AG04450 (cell line): ENCODE data around the gene SLC2A4. TPM values are rescaled to one million over a fixed set of nuclear protein-coding genes. Genes with fewer than 3 reads are reported as not detected.

Experiments used
- CTCF ChIA-PET: fragments of 300-600, 350-600 bp; formaldehyde crosslinking; extraction: SDS; loops from one replicate; lab custom pipeline; 2022; ENCODE audit warnings: antibody characterized with exemption, inconsistent platforms; lab: Charles Lee
- POLR2A ChIA-PET: fragments of 350-600 bp; formaldehyde crosslinking; extraction: SDS; loops from one replicate; lab custom pipeline; 2021; ENCODE audit warnings: antibody characterized with exemption, inconsistent platforms; lab: Yijun Ruan, JAX
- DNase-seq: peaks from one replicate; pipeline ENCODE4 v3.0.0-alpha.2; 2011; ENCODE audit warnings: low read depth, low spot score
- H3K27ac ChIP-seq: one replicate; pipeline ENCODE4 v1.5.1; 2012; ENCODE audit warnings: low read depth, low read length, control low read depth
- H3K27me3 ChIP-seq: one replicate; pipeline ENCODE4 v1.6.0; 2012; ENCODE audit warnings: low read length; ENCODE audit not compliant: control insufficient read depth, insufficient read depth
- H3K4me3 ChIP-seq: 2 replicates; pipeline ENCODE4 v1.5.1; 2011; ENCODE audit warnings: mild to moderate bottlenecking, low read depth, low read length, control low read depth
- H3K9me3 ChIP-seq: 2 replicates; pipeline ENCODE4 v1.5.1; 2012; ENCODE audit warnings: low read length; ENCODE audit not compliant: control insufficient read depth, insufficient read depth
- polyA plus RNA-seq: library from polyadenylated mRNA; depleted of rRNA; stranded (reverse); fragments of >200 nt; gene quantifications from 2 replicates; pipeline ENCODE4 v1.2.3, GENCODE V29; 2011
- TF ChIP-seq, protein P1 (sequence below): IDR thresholded peaks from 2 replicates; pipeline ENCODE4 v1.5.1; 2011; ENCODE audit warnings: low read depth, low read length, control low read depth, inconsistent platforms

The SLC2A4 gene
- polyA plus RNA-seq, 1 experiment = 0.21 TPM

DNA sequence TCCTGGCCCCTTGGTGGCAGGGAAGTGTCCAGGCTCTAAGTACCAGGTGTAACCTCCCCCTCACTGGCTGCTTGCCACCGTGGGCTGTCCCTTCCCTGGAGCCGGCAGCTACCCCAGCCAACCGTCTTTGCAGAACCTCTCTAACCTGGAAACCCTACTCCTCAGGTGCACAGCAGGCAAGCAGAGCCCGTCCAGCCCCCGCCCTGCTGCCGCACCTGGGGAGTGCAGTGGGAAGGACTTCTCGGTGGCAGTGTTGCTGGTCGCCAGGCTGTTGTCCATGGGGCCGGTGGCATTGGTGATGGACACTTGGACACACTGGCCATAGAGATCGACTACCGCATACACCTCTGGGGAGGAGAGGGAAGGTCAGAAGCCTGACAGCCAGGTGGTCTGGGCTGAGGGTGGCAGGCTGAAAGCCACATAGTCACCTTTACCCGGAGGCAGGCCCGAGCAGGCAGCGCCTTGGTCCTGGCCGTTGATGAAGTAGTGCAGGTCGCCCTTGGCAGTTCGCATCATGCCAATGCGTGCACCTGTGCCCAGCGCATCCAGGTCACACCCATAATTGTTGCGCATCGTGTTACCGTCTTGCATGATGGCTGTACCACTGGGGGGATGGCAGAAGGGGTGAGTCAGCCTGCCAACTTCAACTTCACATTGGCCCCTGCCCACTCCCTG, 41.1 kb downstream of the SLC2A4 start:
- TF ChIP-seq, protein P1, sequence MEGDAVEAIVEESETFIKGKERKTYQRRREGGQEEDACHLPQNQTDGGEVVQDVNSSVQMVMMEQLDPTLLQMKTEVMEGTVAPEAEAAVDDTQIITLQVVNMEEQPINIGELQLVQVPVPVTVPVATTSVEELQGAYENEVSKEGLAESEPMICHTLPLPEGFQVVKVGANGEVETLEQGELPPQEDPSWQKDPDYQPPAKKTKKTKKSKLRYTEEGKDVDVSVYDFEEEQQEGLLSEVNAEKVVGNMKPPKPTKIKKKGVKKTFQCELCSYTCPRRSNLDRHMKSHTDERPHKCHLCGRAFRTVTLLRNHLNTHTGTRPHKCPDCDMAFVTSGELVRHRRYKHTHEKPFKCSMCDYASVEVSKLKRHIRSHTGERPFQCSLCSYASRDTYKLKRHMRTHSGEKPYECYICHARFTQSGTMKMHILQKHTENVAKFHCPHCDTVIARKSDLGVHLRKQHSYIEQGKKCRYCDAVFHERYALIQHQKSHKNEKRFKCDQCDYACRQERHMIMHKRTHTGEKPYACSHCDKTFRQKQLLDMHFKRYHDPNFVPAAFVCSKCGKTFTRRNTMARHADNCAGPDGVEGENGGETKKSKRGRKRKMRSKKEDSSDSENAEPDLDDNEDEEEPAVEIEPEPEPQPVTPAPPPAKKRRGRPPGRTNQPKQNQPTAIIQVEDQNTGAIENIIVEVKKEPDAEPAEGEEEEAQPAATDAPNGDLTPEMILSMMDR = no peak
- DNase-seq = no peak
- Histone ChIP-seq H3K27me3 (no peaks in the 10 kb centered on the region), H3K9me3 (no peaks in the 10 kb centered on the region; the same call in 1 of the 2 replicates), H3K27ac (no peak overlapping the region), H3K4me3 (no peak overlapping the region)
- POLR2A ChIA-PET = no interaction called here
- CTCF ChIA-PET = no interaction called here

GRCh38 chr17:7323731-7324437, 42.4 kb downstream of the SLC2A4 start:
- Histone ChIP-seq H3K9me3 (no peaks in the 10 kb centered on the region; the same call in 1 of the 2 replicates), H3K27me3 (no peaks in the 10 kb centered on the region), H3K27ac (no peak overlapping the region), H3K4me3 (no peak overlapping the region)
- DNase-seq = no peak
- ChIA-PET CTCF (interaction anchor here (0.6 to 1.5 kb wide), 6 partner anchors 8 to 237 kb away, joined by 3 to 7 read pairs (median 4); partner anchors contain the start of gene GPS2), POLR2A (no interaction called here)
- TF ChIP-seq, protein P1 = peak; percentile 88

- ChIA-PET POLR2A (no interaction called here), CTCF (interaction anchor here (0.5 to 1.5 kb wide), 7 partner anchors 11 to 236 kb away, joined by 3 to 8 read pairs (median 4); partner anchors contain the start of gene ACAP1)
- Histone ChIP-seq H3K27me3 (no peaks in the 10 kb centered on the region), H3K27ac (no peak overlapping the region), H3K9me3 (no peaks in the 10 kb centered on the region; the same call in 1 of the 2 replicates), H3K4me3 (no peak overlapping the region)
- no peak for DNase-seq
- TF ChIP-seq, protein P1 = no peak
Observed at GRCh38 chr17:7324438-7324779, 42.9 kb downstream of the SLC2A4 start.

- TF ChIP-seq, protein P1 = no peak
- ChIA-PET POLR2A (no interaction called here), CTCF (interaction anchor here (0.5 to 1.5 kb wide), 8 partner anchors 10 to 236 kb away, joined by 3 to 8 read pairs (median 4); partner anchors contain the start of genes ACAP1 and TMEM256)
Observed at GRCh38 chr17:7325031-7325528, 43.6 kb downstream of the SLC2A4 start.

More at GRCh38 chr17:7325031-7325528, 43.6 kb downstream of the SLC2A4 start:
- no peak overlapping the region for H3K4me3 ChIP-seq
- H3K27me3 ChIP-seq = no peaks in the 10 kb centered on the region
- DNase-seq = no peak
- no peak overlapping the region for H3K27ac ChIP-seq
- no peaks in the 10 kb centered on the region; the same call in 1 of the 2 replicates for H3K9me3 ChIP-seq
